Neural progenitor cell (in vitro differentiated cells): ENCODE measurements around the gene RAD23B. TPM values are rescaled to one million over a fixed set of nuclear protein-coding genes. Genes with fewer than 3 reads are reported as not detected.

Source experiments
- DNase-seq: peaks from one replicate; pipeline ENCODE4 v3.0.0-alpha.2; 2016; ENCODE audit warnings: low spot score
- H2AFZ ChIP-seq: fragments of 200-600 bp; sonication (generic); replicated peaks from 2 replicates; pipeline ENCODE4 v1.6.1; 2016; ENCODE audit warnings: antibody characterized with exemption
- H3F3A ChIP-seq: fragments of 200-600 bp; sonication (generic); 2 replicates; pipeline ENCODE4 v1.6.1; 2016; ENCODE audit warnings: antibody characterized with exemption, low read depth
- H3K27ac ChIP-seq: fragments of 200-600 bp; sonication (generic); 2 replicates; pipeline ENCODE4 v1.5.1; 2016; ENCODE audit warnings: mild to moderate bottlenecking
- H3K27me3 ChIP-seq: fragments of 200-600 bp; sonication (generic); 2 replicates; pipeline ENCODE4 v1.6.1; 2016; ENCODE audit warnings: mild to moderate bottlenecking, moderate library complexity
- H3K36me3 ChIP-seq: fragments of 200-600 bp; sonication (generic); 2 replicates; pipeline ENCODE4 v1.5.1; 2016
- H3K4me1 ChIP-seq: fragments of 200-600 bp; sonication (generic); 2 replicates; pipeline ENCODE4 v1.6.1; 2016; ENCODE audit warnings: mixed run types
- H3K4me2 ChIP-seq: fragments of 200-600 bp; sonication (generic); 2 replicates; pipeline ENCODE4 v1.6.1; 2016
- H3K4me3 ChIP-seq: fragments of 200-600 bp; sonication (generic); 2 replicates; pipeline ENCODE4 v1.5.1; 2016
- H3K79me2 ChIP-seq: fragments of 200-600 bp; sonication (generic); 2 replicates; pipeline ENCODE4 v1.6.1; 2016; ENCODE audit warnings: low read depth
- H3K9ac ChIP-seq: fragments of 200-600 bp; sonication (generic); 2 replicates; pipeline ENCODE4 v1.6.1; 2016
- H3K9me3 ChIP-seq: fragments of 200-600 bp; sonication (generic); 2 replicates; pipeline ENCODE4 v1.5.1; 2016; ENCODE audit warnings: low read depth
- H4K20me1 ChIP-seq: fragments of 200-600 bp; sonication (generic); 2 replicates; pipeline ENCODE4 v1.6.1; 2016; ENCODE audit warnings: low read depth
- H3K27ac Mint-ChIP-seq: 3 replicates; pipeline ENCODE4 v1.8.0; 2021; ENCODE audit warnings: mixed read lengths
- H3K27me3 Mint-ChIP-seq: 2 replicates; pipeline ENCODE4 v1.8.0; 2022; ENCODE audit warnings: low read depth, mild to moderate bottlenecking, inconsistent platforms, moderate library complexity, mixed read lengths; ENCODE audit not compliant: insufficient read depth
- H3K36me3 Mint-ChIP-seq: 3 replicates; pipeline ENCODE4 v1.8.0; 2021; ENCODE audit warnings: mixed read lengths
- H3K4me1 Mint-ChIP-seq: 3 replicates; pipeline ENCODE4 v1.8.0; 2021; ENCODE audit warnings: mixed read lengths
- H3K4me3 Mint-ChIP-seq: 3 replicates; pipeline ENCODE4 v1.8.0; 2021; ENCODE audit warnings: mild to moderate bottlenecking, moderate library complexity, mixed read lengths
- H3K9me3 Mint-ChIP-seq: 3 replicates; pipeline ENCODE4 v1.8.0; 2020; ENCODE audit warnings: mixed read lengths
- CTCF ChIP-seq: fragments of 200-600 bp; sonication (generic); IDR thresholded peaks from 2 replicates; pipeline ENCODE4 v1.5.1; 2017; ENCODE audit warnings: antibody characterized with exemption, mild to moderate bottlenecking
- EZH2 ChIP-seq: fragments of 200-600 bp; sonication (generic); IDR thresholded peaks from 2 replicates; pipeline ENCODE4 v1.6.1; 2017; ENCODE audit warnings: antibody characterized with exemption, mild to moderate bottlenecking, moderate library complexity
- EZH2phosphoT487 ChIP-seq: fragments of 200-600 bp; sonication (generic); IDR thresholded peaks from 2 replicates; pipeline ENCODE4 v1.6.1; 2017; ENCODE audit warnings: antibody characterized with exemption
- total RNA-seq: library from RNA; depleted of rRNA; stranded (reverse); fragments of >200 nt; gene quantifications from 2 replicates; pipeline ENCODE4 v1.2.3, GENCODE V29; 2015; ENCODE audit warnings: low replicate concordance

Gene RAD23B
- total RNA-seq, 1 donor from 2014 or later, result 178 TPM

- Histone ChIP-seq H3K4me2 (no peak overlapping the region), H3K27me3 (no peaks in the 10 kb centered on the region), H3K79me2 (no peaks in the 10 kb centered on the region), H3K9me3 (no peaks in the 10 kb centered on the region), H2AFZ (no peak overlapping the region), H3F3A (no peaks in the 10 kb centered on the region), H3K4me1 (no peaks in the 10 kb centered on the region), H3K36me3 (no peaks in the 10 kb centered on the region), H3K27ac (no peak overlapping the region), H3K9ac (no peak overlapping the region), H4K20me1 (no peaks in the 10 kb centered on the region), H3K4me3 (no peak overlapping the region)
- Mint-ChIP-seq H3K27me3 (peaks cover 2% of the 10 kb centered on the region), H3K36me3 (no peaks in the 10 kb centered on the region), H3K27ac (no peak overlapping the region), H3K4me1 (no peaks in the 10 kb centered on the region), H3K9me3 (no peaks in the 10 kb centered on the region), H3K4me3 (no peak overlapping the region)
- no peak for DNase-seq
- TF ChIP-seq CTCF, result no peak
- TF ChIP-seq EZH2, result no peak
- TF ChIP-seq EZH2phosphoT487, result no peak
Measured at GRCh38 chr9:107375001-107375400, 91.9 kb downstream of the RAD23B start.

- Histone ChIP-seq H3K4me1 (no peaks in the 10 kb centered on the region), H3K4me3 (no peak overlapping the region), H3K36me3 (no peaks in the 10 kb centered on the region), H3K9me3 (no peaks in the 10 kb centered on the region), H4K20me1 (no peaks in the 10 kb centered on the region), H3K9ac (no peak overlapping the region), H2AFZ (no peak overlapping the region), H3K27me3 (no peaks in the 10 kb centered on the region), H3K27ac (no peak overlapping the region), H3F3A (no peaks in the 10 kb centered on the region), H3K79me2 (no peaks in the 10 kb centered on the region), H3K4me2 (no peak overlapping the region)
- Mint-ChIP-seq H3K9me3 (no peaks in the 10 kb centered on the region), H3K27ac (no peak overlapping the region), H3K4me3 (no peak overlapping the region), H3K36me3 (no peaks in the 10 kb centered on the region), H3K4me1 (no peaks in the 10 kb centered on the region), H3K27me3 (peaks cover 2% of the 10 kb centered on the region)
- TF ChIP-seq EZH2 (no peak), CTCF (no peak), EZH2phosphoT487 (no peak)
- no peak for DNase-seq
Measured at GRCh38 chr9:107375651-107376369, 92.7 kb downstream of the RAD23B start.

- Histone ChIP-seq H3K9ac (no peak overlapping the region), H3K9me3 (no peaks in the 10 kb centered on the region), H3K27ac (no peak overlapping the region), H3K4me1 (no peaks in the 10 kb centered on the region), H3F3A (no peaks in the 10 kb centered on the region), H2AFZ (no peak overlapping the region), H3K27me3 (no peaks in the 10 kb centered on the region), H3K4me3 (no peak overlapping the region), H4K20me1 (no peaks in the 10 kb centered on the region), H3K79me2 (no peaks in the 10 kb centered on the region), H3K36me3 (no peaks in the 10 kb centered on the region), H3K4me2 (no peak overlapping the region)
- Mint-ChIP-seq H3K9me3 (no peaks in the 10 kb centered on the region), H3K27me3 (peaks cover 4% of the 10 kb centered on the region), H3K36me3 (no peaks in the 10 kb centered on the region), H3K4me1 (no peaks in the 10 kb centered on the region), H3K27ac (no peak overlapping the region), H3K4me3 (no peak overlapping the region)
- TF ChIP-seq EZH2, result no peak
- no peak for DNase-seq
Measured at GRCh38 chr9:107378006-107378405, 94.9 kb downstream of the RAD23B start.

Other genes with a start within 250 kb of the RAD23B start
- 0.51 and 2.1 TPM in 2 replicates for gene KLF4, start 206.5 kb downstream of the RAD23B start, total RNA-seq